Globus pallidus (tissue), 1 donor: Measurements from ENCODE around the gene ARFGEF2.
A peak's percentile ranks its signal among the peaks of the same experiment; 100 is the strongest.

Source experiments
- DNase-seq: peaks from one replicate; pipeline ENCODE4 v3.0.0-alpha.2; 2015; ENCODE audit warnings: low spot score

ARFGEF2 gene

DNA sequence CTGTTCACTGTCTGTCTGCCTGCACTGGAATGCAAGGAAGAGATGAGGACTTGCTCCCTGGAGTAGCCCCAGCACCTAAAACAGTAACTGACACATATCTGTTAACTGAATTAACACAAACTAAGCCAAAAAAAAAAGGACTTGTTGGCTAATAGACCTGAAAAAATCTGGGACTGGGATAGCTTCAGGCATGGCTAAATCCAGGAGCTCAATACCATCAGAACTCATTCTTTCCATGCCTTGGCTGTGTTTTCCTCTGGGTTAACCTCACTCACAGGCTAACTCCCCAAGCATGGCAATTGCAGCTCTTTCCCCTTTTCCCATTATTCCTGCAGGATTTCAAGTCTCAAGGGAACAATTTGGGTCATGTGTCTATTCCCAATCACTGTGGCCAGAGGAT lies 21.6 kb upstream of the ARFGEF2 start:
- DNase-seq: no peak

DNA sequence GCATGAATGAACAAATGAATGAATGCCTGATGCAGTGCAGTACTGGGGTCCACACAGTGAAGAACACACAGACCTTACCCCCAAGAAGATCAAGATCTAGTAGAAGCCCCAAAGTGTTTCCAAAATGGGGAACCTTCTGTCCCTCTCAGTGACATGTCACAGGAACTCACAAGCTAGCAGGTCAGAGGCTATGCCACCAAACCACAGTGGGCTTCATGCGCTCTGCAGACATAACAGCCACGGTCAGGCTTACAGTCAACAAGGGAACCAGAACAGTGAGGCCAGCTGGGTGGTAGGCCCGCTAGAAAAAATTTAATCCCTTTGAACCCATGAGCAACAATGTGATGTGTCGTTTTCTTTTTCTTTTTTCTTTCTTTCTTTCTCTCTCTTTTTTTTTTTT lies 20.2 kb upstream of the ARFGEF2 start:
- no peak for DNase-seq

DNA sequence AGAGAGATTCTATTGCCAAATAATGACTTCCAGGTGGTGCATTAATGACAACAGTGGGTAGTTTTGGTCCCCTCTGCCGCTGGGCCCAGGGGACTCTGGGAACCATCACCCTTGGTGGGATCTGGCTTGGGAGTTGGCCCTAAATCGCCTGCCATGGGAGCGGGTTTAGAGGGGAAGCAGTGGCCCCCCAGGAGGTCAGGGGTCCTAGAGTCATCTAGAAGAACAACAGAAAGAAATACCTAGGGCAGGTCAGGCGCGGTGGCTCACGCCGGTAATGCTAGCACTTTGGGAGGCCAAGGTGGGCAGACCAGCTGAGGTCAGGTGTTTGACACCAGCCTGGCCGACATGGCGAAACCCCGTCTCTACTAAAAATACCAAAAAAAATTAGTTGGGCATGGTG lies 17.8 kb upstream of the ARFGEF2 start:
- no peak for DNase-seq

DNA sequence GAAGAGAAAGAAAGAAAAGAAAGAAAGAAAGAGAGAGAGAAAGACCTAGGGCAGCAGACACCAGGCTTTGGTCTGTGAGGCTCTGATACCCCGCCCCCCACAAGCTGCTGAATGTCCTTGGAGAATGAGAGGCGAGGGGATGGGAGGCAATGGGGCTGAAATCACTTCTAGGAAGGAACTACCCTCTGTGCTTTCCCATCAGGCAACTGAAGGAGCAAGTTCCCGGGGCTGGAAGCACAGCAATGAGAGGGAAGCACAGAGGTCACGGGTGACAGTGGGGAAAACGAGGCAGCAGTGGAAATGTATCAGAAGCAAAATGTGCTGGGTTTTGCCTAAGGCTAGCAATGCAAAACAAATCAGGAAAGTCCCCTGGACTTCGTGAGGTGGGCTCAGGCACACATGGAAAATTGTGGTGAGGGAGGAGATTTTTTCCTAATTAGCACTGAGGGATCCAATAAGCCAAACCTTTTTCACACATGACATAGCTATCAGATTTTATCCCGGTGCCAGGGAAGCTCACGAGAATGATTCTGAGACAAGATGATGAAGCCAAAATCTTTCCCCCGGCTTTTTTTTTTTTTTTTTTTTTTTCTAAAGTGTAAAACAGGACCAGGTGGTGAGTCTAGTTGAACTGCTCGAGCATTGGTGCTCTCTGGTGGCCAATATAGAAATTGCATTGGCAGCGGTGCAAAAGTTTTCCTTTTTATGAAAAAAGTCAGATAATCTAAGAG lies 16.8 kb upstream of the ARFGEF2 start:
- peak; percentile 65 for DNase-seq

DNA sequence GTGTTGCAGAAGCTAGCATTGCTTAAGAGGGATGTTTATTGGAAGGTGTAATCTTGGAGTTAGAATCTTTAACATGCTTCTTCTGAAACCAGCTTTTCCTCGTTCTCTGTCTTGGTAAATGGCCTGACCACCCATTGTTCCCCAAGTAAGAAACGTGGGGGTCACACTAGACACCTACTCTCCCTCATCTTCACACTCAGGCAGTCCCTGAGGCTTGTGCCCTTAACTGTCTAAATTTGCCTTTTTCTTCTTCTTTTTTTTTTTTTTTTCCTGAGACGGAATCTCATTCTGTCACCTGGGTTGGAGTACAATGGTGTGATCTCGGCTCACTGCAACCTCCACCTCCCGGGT lies 16.2 kb upstream of the ARFGEF2 start:
- no peak for DNase-seq

DNA sequence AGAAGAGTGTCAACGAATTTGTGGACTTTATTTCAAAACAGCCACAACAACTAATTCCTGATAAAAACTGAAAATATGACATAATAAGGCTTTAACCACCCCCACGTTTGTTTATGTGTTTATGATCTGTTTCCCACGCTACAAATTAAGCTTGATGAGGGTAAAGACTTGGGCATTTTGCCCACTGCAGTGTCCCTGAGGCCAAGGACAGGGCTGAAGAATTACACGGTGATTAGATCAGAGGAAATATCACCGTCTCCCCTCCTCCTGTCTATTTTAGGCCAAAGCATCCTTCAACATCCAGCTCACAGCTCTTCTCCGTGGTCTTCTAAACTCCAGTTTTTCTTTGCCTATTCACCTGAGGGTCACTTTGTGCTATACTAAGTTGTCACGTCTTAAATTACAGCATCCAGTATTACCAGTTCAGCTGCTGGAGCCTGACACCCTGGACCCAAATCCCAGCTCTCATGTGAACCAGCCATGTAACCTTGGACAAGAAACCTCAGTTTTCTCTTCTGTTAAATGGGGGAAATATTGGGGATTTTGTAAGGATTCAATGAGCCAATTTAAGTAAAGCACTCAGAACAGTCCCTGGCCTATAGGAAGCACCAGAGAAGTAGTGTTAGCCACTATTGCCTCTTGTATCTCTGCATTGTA lies 15.2 kb upstream of the ARFGEF2 start:
- DNase-seq: no peak

DNA sequence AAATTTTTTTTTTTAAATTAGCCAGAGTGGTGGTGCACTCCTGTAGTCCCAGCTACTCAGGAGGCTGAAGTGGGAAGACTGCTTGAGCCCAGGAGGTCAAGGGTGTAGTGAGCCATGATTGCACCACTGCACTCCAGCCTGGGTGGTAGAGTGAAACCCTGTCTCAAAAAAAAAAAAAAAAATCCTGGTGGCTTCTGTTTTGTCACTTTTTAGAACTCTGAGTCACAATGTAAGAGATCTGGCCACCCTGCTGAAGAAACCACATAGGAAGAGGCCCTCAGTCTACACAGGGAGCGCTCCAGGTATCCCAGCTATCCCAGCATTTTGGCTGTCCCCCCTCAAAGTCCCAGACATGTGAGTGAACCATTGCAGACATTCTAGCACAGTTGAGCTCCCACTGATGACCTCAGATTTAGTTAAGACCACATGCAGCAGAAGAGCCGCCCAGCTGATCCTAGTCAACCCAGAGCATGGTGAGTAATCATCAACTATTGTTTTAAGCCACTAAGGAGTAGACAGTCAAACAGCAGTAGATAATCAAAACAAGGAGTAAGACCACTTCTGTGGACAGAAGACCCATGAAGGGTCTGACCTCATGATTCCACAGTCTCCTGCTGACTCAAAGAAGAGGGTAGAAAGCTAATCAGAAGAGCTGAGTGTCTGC lies 12.7 kb upstream of the ARFGEF2 start:
- DNase-seq: no peak

DNA sequence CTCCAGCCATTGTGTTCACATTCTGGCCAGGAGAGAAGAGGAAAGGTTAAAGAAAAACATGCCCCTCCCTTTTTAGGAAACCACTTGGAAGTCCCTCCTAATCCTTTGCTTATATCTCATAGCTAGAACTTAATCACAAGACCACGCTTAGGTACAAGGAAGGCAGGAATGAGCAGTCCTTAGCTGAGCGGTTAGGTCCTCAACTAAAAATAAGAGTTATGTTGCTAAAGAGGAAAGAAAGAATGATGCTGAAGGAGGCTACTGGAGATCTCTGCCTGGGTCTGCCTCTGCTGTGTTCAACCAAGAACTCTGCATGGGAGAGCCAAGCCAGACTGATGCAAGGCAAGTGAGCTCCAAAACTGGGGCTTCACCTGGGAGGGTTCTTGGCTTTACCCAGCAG lies 11.6 kb upstream of the ARFGEF2 start:
- DNase-seq: no peak

DNA sequence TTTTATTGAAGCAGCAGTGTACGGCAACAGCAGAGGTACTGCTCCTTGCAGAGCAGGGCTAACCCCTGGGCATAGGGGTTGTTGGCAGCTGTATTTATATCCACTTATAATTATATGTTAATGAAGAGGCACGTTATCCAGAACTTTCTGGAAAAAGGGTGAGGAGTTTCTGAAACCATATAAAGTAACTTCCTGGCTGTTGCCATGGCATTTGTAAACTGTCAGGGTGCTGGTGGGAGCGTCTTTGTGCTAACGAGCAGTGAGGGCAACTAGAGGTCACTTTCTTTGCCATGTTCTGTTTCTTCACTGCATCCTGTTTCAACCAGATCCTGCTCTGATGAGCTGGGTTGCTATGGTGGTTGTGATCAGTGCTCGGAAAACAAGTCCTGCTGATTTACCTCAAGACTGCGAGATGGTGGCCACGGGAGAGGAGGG lies 11.1 kb upstream of the ARFGEF2 start:
- no peak for DNase-seq

DNA sequence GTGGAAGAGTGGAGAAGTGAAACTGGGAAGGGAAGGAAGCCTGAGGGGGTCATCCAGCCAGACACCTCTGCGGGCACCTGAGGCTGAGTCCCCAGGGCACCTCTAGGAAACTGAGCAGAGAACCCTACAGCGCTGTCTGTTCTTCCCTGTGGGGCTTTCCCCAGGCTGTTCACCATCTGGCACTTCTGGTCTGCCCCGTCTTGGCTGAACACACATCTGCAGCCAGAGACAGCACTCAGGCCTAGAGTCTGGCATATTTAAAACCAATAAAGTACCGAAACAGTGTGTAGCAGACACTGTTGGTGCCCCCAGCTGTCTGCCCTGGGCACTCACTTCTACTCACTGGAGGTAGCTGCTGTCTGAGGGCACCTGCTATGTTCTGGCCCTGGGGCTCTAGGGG lies 9.4 kb upstream of the ARFGEF2 start:
- DNase-seq: no peak

DNA sequence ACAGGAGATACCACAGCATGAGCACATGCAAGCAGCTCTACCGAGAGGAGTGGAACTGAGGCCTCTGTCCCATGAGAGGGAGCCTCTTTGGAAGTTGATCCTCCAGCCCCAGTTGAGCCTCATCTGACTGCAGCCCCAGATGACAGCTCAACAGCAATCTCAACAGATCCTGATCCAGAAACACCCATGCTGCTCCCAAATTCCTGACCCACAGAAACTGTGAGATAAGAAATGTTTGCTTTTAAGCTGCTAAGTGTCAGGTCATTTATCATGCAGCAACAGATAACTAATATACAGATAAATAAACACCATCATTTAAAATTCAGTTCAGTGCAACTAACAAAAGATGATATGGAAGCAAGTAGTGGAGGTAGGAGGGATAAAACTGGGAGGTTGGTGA lies 4.8 kb upstream of the ARFGEF2 start:
- DNase-seq: no peak

DNA sequence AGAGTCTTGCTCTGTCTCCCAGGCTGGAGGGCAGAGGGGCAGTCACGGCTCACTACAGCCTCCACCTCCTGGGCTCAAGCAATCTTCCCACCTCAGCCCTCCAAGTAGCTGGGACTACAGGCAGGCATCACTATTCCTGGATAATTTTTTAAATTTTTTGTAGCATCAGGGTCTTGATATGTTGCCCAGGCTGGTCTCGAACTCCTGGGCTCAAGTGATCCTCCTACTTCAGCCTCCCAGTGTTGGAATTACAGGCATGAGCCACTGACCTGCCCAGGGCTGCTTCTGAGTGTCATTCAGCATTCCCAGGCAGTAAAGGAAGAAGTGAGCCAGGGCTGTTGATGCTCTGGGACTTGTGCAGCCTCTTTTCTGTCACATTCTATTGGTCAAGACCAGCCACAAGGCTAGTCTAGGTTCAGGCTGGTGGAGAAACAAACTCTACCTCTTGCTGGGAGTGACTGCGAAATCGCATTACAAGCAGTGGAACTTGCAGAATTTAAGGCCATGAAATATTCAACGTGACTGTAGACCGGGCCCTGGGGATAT lies 2.1 kb upstream of the ARFGEF2 start:
- DNase-seq: no peak

DNA sequence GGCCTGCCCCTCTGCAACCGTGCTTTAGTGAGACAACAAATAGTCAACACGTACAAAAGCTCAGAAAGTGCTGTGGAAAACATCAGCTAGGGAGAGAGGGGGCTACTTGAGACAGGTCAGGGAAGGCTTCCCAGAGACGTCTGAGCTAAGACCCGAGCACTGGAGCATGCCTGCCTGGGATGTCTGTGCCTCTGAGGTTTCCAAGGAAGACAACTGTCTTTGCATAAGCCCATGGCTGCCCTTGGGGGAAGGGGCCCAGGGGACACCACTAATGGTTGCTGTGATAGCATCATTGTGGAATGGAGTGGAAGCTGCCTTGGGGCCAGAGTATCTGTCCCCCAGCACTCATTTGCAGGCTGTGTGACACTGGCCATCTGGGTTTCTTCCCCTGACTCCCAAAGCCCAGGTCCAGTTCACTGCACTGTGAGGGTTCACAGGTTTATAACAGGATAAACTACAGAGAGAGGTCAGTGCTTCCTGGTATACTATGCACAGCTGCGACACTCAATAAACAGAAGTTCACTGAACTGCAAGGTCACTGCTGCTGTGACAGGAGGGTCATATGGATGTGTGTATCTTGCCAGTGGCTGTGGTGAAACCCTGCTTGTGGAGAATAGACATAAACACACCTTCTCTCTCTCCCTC lies 1.5 kb upstream of the ARFGEF2 start:
- DNase-seq: no peak

DNA sequence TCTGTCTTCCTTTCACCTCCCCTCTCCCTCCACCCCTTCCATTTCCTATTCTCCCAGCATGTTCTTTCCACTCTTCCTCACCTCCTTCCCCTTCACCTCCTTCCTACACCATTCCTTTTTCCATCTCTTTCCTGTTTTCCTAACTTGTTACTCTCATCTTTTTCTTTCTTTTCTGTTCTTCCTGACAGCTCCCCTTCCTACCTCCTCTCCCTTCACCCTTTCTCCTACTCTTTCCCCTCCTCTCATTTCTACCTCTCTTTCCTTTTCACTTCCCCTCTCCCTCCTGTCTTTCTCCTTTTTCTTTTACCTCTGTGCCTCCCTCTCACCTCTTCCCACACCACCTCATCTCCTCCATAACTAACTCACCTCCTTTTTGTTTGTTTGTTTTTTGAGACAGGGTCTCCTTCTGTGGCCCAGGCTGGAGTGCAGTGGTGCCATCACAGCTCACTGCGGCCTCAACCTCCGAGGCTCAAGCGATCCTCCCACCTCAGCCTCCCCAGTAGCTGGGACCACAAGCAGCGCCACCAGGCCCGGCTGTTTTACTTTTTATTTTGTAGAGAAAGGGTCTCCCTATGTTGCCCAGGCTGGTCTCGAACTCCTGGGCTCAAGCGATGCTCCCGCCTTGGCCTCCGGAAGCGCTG lies 864 bp upstream of the ARFGEF2 start:
- no peak for DNase-seq

DNA sequence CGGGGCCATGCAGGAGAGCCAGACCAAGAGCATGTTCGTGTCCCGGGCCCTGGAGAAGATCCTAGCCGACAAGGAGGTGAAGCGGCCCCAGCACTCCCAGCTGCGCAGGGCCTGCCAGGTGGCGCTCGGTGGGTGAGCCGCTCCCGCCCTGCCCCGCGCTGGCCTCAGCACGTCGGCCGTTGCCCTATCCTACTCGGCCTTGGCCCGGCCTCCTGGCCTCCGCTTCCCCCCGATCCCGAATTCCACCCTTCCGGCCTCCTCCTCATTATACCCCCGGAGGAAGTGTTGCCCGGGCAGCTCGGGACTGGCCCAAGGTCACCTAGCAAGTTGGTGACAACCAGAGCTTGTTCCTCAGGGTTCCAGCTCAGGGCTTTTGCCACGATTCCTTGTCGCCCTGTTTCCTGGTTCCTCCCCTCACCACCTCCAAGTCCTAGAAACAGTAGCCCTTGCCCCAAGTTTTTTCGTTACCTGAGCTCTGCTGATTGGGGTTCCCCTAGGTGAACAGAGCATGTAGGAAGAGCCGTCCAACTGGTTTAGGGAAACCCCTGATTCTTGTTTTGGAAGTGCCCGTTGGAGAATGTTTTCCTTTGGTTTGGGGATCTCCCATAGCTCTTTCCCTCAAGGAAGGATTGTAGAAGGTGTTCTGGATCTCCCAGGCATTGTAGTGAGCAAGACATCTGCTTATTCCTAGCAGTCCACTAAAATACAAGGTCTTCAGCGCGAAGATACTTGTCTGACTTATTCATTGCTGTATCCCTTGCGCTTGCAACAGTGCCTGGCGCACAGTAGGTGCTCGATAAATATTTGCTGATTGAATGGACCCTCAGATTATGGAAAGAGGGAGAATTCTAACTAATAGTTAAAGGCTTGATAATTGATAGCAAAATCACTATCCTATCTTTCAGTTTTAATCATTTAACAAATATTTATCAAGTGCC lies 641 bp downstream of the ARFGEF2 start:
- DNase-seq: peak; percentile 20

DNA sequence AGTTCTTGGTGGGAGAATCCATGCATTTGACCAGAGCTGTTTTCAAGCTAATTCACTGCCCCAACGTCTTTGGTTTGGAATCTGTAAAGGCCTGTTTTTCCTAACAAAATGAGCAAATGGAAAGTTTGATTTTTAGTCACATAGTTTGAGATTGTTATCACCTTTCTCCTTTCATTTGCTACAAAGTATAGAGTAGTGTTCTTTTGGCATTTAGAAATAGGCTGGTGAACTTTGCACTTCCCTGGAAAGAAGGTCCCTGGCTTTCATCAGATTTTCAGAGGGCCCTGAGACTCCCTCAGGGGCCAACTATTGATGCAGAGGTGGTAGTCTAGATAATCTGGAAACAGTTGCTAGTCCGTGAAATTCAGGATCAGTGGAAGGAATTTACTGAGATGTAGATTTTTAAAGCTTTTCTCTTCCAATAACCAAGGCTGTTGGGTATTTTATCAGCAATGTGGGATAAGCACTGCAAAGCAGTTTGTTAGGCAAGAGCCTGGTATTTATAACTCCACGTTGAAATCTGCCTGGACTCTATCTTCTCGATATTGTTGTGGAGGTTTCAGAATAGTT lies 1.7 kb downstream of the ARFGEF2 start:
- no peak for DNase-seq

DNA sequence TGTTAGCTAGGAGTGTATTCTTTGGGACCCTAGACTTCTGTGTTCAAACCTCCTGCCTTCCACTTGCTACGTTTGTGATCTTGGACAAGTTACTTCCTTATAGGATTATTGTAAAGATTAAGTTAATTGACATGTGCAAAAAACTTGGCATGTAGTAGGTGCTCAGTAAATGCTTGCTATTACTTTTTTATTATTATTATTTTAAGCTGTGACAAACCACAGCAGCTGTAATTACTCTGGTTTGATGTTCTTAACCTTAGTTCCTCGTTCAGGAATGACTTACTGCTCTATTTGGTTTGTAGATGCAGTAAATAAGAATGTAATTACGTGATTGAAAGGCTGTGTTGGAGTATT lies 3.2 kb downstream of the ARFGEF2 start:
- no peak for DNase-seq

DNA sequence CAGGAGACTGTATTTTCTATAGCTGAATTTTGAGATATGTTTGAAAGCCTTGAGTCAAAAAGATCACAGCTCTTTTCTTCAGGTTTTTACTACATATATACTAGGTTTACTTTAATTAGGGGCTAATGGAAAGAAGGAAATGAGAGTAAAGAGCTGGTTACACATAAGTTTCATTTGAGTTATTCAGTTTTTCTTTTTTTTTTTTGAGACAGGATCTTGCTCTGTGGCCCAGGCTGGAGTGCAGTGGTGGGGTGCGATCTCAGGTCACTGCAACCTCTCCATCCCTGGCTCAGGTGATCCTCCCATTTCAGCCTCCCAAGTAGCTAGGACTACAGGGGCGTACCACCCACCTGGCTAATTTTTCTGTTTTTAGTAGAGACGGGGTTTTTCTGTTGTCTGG lies 4.8 kb downstream of the ARFGEF2 start:
- no peak for DNase-seq

DNA sequence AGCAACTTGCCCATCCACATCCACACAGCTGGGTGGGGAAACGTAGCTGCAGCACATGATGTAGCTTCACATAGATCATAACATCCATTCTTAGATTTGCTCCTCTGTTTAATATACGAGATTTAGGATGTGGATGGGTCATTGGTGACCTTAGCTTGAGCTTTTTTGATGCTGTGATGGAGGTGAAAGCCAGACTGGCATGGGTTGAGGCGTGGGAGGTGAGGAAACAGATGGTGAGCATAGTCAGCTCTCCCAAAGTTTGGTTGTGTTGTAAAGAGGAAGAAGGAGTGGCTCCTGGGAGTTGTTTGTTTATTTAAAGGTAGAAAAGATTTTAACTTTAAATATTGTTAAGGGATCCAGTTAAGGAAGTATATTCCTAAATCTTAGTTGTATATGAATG lies 5.3 kb downstream of the ARFGEF2 start:
- DNase-seq: no peak

DNA sequence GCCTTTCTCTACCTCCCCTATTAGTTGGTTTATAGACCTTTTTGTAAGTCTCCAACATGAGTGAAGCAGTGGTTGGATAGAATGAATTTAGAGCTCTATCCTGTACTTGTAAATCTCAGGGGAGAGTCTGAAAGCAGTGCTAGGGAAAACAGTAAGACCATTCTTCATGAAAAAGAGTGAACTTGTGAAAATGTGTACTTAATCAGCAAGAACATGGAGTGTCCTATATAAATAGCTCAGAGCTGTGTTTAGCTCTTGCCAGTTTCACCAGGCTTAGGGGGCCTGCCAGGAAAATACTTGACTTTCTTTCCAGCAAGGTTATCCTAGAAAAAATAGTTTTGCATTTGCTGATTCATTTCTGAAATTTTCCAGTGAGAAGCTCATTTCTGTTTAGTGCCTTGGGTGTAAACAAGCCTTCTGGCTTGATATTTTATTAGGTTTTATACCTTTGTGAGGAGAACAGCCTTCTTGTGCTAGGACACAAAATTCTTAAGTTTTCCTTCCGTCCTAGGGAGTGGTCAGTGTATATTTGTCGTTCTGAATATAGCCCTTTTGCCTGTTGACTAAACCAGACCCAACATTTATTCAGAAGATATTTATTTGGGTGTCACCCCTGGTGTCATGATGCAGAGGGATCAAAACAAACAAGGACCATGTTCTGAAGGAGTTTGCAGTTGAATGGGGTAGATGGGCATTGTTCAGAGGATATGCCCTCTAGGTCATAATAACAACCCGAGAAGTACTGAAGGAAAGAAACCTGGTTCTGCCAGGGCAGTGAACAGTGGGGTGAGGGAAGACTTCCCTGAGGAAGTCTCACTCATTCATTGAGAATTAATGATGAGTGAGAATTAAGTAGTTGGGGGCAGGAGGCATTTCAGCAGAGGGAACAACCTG lies 7.6 kb downstream of the ARFGEF2 start:
- DNase-seq: no peak
